CD4-positive, alpha-beta T cell (primary cell): ENCODE measurements around the gene ME3. TPM values are rescaled to one million over a fixed set of nuclear protein-coding genes. Genes with fewer than 3 reads are reported as not detected.

ENCODE experiments used
- ATAC-seq: fragments of 200-7000 bp; cut with Tn5 transposase; one replicate; pipeline ENCODE4 v1.10.0; 2022; ENCODE audit warnings: mild to moderate bottlenecking; ENCODE audit not compliant: poor library complexity
- CTCF ChIA-PET: fragments of 350-600 bp; sonication (Branson Sonifier 250); formaldehyde crosslinking; loops from one replicate; lab custom pipeline; 2021; ENCODE audit warnings: antibody characterized with exemption, inconsistent platforms; lab: Charles Lee
- POLR2A ChIA-PET: fragments of 350-600 bp; sonication (Branson Sonifier 250); formaldehyde crosslinking; loops from one replicate; lab custom pipeline; 2021; ENCODE audit warnings: antibody characterized with exemption, inconsistent platforms; lab: Charles Lee
- DNase-seq, 14 experiments: peaks; one replicate each; pipeline ENCODE4 v3.0.0-alpha.2; 2013 to 2020; ENCODE audit warnings: mixed read lengths in 2 of 14
- H3K27ac ChIP-seq, 2 donors: one replicate each; pipeline versions ENCODE4 v1.5.1 to v1.7.0; 2013; ENCODE audit warnings: low read length in 2 of 2, low read depth in 1 of 2, mild to moderate bottlenecking in 1 of 2
- H3K27me3 ChIP-seq, 2 experiments: 1 replicate in 1 of 2; 2 replicates in 1 of 2; pipeline versions ENCODE4 v1.6.1 to v1.7.0; 2013; ENCODE audit warnings: low read length in 2 of 2, control low read depth in 1 of 2, mild to moderate bottlenecking in 1 of 2, moderate library complexity in 1 of 2; ENCODE audit not compliant: insufficient read depth in 2 of 2, control insufficient read depth in 1 of 2
- H3K36me3 ChIP-seq: one replicate; pipeline ENCODE4 v1.6.1; 2013; ENCODE audit warnings: low read length, control low read depth; ENCODE audit not compliant: insufficient read depth
- H3K4me1 ChIP-seq: one replicate; pipeline ENCODE4 v1.6.1; 2013; ENCODE audit warnings: low read length, control low read depth; ENCODE audit not compliant: insufficient read depth
- H3K4me3 ChIP-seq: one replicate; pipeline ENCODE4 v1.5.1; 2013; ENCODE audit warnings: mild to moderate bottlenecking, low read length, moderate library complexity
- H3K9me3 ChIP-seq, 2 experiments: 1 replicate in 1 of 2; 2 replicates in 1 of 2; pipeline versions ENCODE4 v1.6.1 to v1.7.0; 2013; ENCODE audit warnings: low read length in 2 of 2, mild to moderate bottlenecking in 2 of 2, control low read depth in 1 of 2, moderate library complexity in 1 of 2; ENCODE audit not compliant: control insufficient read depth in 1 of 2, insufficient read depth in 1 of 2
- H3K27ac Mint-ChIP-seq: one replicate; pipeline ENCODE4 v1.8.0; 2020; ENCODE audit warnings: mixed read lengths
- H3K27me3 Mint-ChIP-seq: one replicate; pipeline ENCODE4 v1.8.0; 2021; ENCODE audit warnings: mixed read lengths
- H3K36me3 Mint-ChIP-seq: one replicate; pipeline ENCODE4 v1.8.0; 2021; ENCODE audit warnings: low read depth, mixed read lengths
- H3K4me1 Mint-ChIP-seq: one replicate; pipeline ENCODE4 v1.8.0; 2021; ENCODE audit warnings: low read depth, mixed read lengths
- H3K4me3 Mint-ChIP-seq: one replicate; pipeline ENCODE4 v1.8.0; 2020; ENCODE audit warnings: mild to moderate bottlenecking, mixed read lengths
- H3K9me3 Mint-ChIP-seq: one replicate; pipeline ENCODE4 v1.8.0; 2020; ENCODE audit warnings: mixed read lengths
- intact Hi-C, 2 experiments: fragments of 100-400 bp; cut with DNase I in 1 of 2; cut with micrococcal nuclease in 1 of 2; formaldehyde crosslinking; loops; one replicate each; pipeline versions ENCODE4 v1.15.1 to v1.9.0; 2023 to 2025; cut with DNase I, micrococcal nuclease
- total RNA-seq, 174 experiments: library from RNA in 2 of 174; stranded (reverse) in 2 of 174; gene quantifications; one replicate each; pipeline ENCODE4 v1.2.3 and lab custom pipeline; 2021 to 2026
- TF ChIP-seq, protein P1 (sequence below): fragments of 200-600 bp; IDR thresholded peaks from one replicate; pipeline ENCODE4 v1.8.0; 2022; ENCODE audit warnings: antibody characterized with exemption, mild to moderate bottlenecking

Gene ME3
- total RNA-seq, 2 experiments from 2014 or later = 9.1 to 10.6 TPM

DNA sequence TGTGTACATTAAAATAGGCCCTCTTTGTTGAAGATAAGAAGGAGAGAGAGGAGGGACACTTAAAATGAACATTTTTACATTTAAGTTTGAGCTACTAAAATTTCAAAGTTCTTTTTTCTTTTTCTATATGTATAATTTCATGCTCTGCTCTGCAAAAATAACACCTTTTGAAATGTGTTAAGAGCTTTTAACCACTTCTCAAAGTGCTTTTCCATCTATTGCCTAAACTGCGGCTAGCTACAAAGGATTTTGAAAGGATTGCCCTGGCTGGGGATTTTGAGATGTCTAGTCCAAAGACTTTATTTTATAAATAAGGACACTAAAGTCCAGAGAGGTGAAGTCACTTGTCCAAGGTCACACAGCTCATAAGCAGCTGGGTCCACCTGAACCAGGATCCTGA is 159.3 kb downstream of the ME3 start:
- no peaks in the 10 kb centered on the region for H3K36me3 ChIP-seq
- no peaks in the 10 kb centered on the region for H3K9me3 Mint-ChIP-seq
- H3K27ac Mint-ChIP-seq = no peak overlapping the region
- H3K9me3 ChIP-seq = no peaks in the 10 kb centered on the region
- H3K4me3 Mint-ChIP-seq = no peak overlapping the region
- no peaks in the 10 kb centered on the region for H3K27me3 Mint-ChIP-seq
- no peak overlapping the region for H3K27ac ChIP-seq
- no peaks in the 10 kb centered on the region for H3K27me3 ChIP-seq
- no peak overlapping the region for H3K4me3 ChIP-seq
- no peaks in the 10 kb centered on the region for H3K4me1 Mint-ChIP-seq
- H3K36me3 Mint-ChIP-seq = no peaks in the 10 kb centered on the region
- H3K4me1 ChIP-seq = no peaks in the 10 kb centered on the region
- peak in 1 of 14 experiments; percentile 8 for DNase-seq
- intact Hi-C loops = no loop called here
- CTCF ChIA-PET = no interaction called here
- POLR2A ChIA-PET = no interaction called here
- TF ChIP-seq, protein P1, sequence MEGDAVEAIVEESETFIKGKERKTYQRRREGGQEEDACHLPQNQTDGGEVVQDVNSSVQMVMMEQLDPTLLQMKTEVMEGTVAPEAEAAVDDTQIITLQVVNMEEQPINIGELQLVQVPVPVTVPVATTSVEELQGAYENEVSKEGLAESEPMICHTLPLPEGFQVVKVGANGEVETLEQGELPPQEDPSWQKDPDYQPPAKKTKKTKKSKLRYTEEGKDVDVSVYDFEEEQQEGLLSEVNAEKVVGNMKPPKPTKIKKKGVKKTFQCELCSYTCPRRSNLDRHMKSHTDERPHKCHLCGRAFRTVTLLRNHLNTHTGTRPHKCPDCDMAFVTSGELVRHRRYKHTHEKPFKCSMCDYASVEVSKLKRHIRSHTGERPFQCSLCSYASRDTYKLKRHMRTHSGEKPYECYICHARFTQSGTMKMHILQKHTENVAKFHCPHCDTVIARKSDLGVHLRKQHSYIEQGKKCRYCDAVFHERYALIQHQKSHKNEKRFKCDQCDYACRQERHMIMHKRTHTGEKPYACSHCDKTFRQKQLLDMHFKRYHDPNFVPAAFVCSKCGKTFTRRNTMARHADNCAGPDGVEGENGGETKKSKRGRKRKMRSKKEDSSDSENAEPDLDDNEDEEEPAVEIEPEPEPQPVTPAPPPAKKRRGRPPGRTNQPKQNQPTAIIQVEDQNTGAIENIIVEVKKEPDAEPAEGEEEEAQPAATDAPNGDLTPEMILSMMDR = no peak
- ATAC-seq = no peak

DNA sequence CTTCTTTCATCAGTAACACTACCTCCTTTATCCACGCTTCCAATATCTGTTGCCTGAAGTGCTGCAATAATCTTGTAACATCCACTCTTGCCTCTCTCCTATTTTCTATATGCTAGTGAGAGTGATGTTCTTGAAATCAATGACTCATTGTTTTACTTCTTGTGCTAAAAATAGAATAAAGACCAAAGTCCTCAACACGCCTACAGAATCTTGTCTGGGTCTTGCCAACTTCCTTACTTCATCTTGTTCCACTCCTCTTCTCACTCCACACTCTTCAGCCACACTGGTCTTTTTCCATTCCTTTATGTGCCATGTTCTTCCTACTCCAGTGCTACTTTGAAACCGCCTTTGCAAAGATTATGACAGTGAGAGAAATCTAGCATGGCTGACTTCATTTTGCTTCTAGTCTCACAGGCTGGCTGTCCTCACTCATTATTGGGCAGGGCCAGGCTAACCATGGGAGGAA is 161.3 kb downstream of the ME3 start:
- H3K36me3 Mint-ChIP-seq = no peaks in the 10 kb centered on the region
- H3K4me1 Mint-ChIP-seq = no peaks in the 10 kb centered on the region
- H3K27ac Mint-ChIP-seq = no peak overlapping the region
- no peaks in the 10 kb centered on the region for H3K27me3 Mint-ChIP-seq
- Histone ChIP-seq H3K27ac (no peak overlapping the region), H3K4me3 (no peak overlapping the region), H3K36me3 (no peaks in the 10 kb centered on the region), H3K27me3 (no peaks in the 10 kb centered on the region), H3K9me3 (no peaks in the 10 kb centered on the region), H3K4me1 (no peaks in the 10 kb centered on the region)
- POLR2A ChIA-PET = no interaction called here
- no peak overlapping the region for H3K4me3 Mint-ChIP-seq
- TF ChIP-seq, protein P1 = no peak
- H3K9me3 Mint-ChIP-seq = no peaks in the 10 kb centered on the region
- ATAC-seq (no peak), DNase-seq (no peak)
- CTCF ChIA-PET = no interaction called here
- intact Hi-C loops = no loop called here

DNA sequence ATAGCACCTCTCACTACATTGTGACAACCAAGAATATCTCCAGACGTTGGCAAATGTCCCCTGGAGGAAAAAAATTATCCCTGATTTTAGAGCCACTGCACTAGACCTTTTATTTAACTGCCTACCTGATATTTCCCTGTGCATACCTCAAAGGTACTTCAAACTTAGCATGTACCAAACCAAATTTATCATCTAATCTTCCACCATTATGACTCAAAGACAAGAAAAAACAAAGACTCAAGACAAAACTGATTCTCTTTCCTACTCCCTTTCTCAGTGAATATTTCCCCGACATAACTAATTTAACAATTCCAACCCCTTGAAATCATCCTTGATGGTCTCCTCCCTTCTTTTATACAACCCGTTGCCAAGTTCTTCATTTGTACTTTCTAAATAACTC is 161.7 kb downstream of the ME3 start:
- Histone ChIP-seq H3K27me3 (no peaks in the 10 kb centered on the region), H3K4me1 (no peaks in the 10 kb centered on the region), H3K9me3 (no peaks in the 10 kb centered on the region), H3K36me3 (no peaks in the 10 kb centered on the region), H3K27ac (no peak overlapping the region), H3K4me3 (no peak overlapping the region)
- no peaks in the 10 kb centered on the region for H3K9me3 Mint-ChIP-seq
- no peak overlapping the region for H3K4me3 Mint-ChIP-seq
- ATAC-seq (no peak), DNase-seq (no peak)
- no peaks in the 10 kb centered on the region for H3K4me1 Mint-ChIP-seq
- no peak overlapping the region for H3K27ac Mint-ChIP-seq
- intact Hi-C loops = no loop called here
- no peaks in the 10 kb centered on the region for H3K36me3 Mint-ChIP-seq
- TF ChIP-seq, protein P1 = no peak
- H3K27me3 Mint-ChIP-seq = no peaks in the 10 kb centered on the region
- CTCF ChIA-PET = no interaction called here
- POLR2A ChIA-PET = no interaction called here
